Measurements from ENCODE around the gene HIVEP3.

DNA sequence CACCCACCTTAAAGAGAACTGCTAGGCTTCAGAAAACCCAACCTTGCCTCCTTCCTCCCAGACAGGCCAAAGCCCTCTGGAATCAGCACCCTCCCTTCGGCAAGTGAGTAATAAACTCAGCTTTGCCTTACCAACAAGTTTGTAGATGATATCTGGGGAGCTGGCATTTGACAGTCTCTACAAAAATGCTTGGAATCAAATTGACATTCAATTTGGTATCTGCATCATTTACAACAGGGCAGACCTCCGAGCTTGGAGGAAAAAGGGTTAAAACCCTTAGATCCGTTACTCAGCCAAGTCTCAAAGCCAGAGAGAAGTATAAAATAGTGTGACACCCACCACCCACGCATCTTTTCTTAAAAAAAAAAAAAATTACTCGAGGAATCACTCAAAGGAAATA, 285.0 kb downstream of the HIVEP3 start:
- TF ChIP-seq POLR2AphosphoS5 (IDR thresholded peaks at IDR 0.05) (no peak), POLR2A (IDR thresholded peaks at IDR 0.05; ENCODE audit: low read depth) (no peak)
